ENCODE measurements around the gene RPRML.

GRCh38 chr17:46984341-46984740 is 5.3 kb upstream of the RPRML start:
- TF ChIP-seq CTBP1 (IDR thresholded peaks at IDR 0.05; ENCODE audit: borderline replicate concordance) (no peak), TARDBP (IDR thresholded peaks at IDR 0.05) (no peak), SUZ12 (IDR thresholded peaks at IDR 0.05) (no peak), ARNT (IDR thresholded peaks at IDR 0.05) (no peak), ELF4 (IDR thresholded peaks at IDR 0.05) (no peak), HDGF (IDR thresholded peaks at IDR 0.05; ENCODE audit: borderline replicate concordance) (no peak), L3MBTL2 (conservative IDR thresholded peaks at IDR 0.05) (no peak), SP1 (IDR thresholded peaks at IDR 0.05) (no peak), ZNF384 (IDR thresholded peaks at IDR 0.05) (no peak), FOXM1 (IDR thresholded peaks at IDR 0.05; ENCODE audit: borderline replicate concordance) (no peak), FOXK2 (IDR thresholded peaks at IDR 0.05) (no peak), FOXA1 (IDR thresholded peaks at IDR 0.05) (no peak)
- TF ChIP-seq, protein P1, sequence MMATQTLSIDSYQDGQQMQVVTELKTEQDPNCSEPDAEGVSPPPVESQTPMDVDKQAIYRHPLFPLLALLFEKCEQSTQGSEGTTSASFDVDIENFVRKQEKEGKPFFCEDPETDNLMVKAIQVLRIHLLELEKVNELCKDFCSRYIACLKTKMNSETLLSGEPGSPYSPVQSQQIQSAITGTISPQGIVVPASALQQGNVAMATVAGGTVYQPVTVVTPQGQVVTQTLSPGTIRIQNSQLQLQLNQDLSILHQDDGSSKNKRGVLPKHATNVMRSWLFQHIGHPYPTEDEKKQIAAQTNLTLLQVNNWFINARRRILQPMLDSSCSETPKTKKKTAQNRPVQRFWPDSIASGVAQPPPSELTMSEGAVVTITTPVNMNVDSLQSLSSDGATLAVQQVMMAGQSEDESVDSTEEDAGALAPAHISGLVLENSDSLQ (IDR thresholded peaks at IDR 0.05): no peak
